IgD-negative memory B cell (primary cell): ENCODE data around the gene FKBP5. TPM values are rescaled to one million over a fixed set of nuclear protein-coding genes. Genes with fewer than 3 reads are reported as not detected.
A peak's percentile ranks its signal among the peaks of the same experiment; 100 is the strongest.
"Not testable (repeated sequence)": the region's sequence is repeated elsewhere in the genome, so short reads cannot be mapped to it uniquely, and the experiment has no call there.

Source experiments
- H3K27ac Mint-ChIP-seq, 3 donors: one replicate each; pipeline ENCODE4 v1.8.0; 2020 to 2022; ENCODE audit warnings: mild to moderate bottlenecking in 3 of 3, mixed read lengths in 3 of 3, moderate library complexity in 1 of 3
- H3K27me3 Mint-ChIP-seq: one replicate; pipeline ENCODE4 v1.8.0; 2021; ENCODE audit warnings: mixed read lengths
- H3K36me3 Mint-ChIP-seq: one replicate; pipeline ENCODE4 v1.8.0; 2020; ENCODE audit warnings: mild to moderate bottlenecking, mixed read lengths
- H3K4me1 Mint-ChIP-seq, 3 donors: one replicate each; pipeline ENCODE4 v1.8.0; 2020 to 2022; ENCODE audit warnings: mixed read lengths in 3 of 3, mild to moderate bottlenecking in 1 of 3
- H3K4me3 Mint-ChIP-seq, 4 donors: one replicate each; pipeline ENCODE4 v1.8.0; 2020 to 2022; ENCODE audit warnings: mild to moderate bottlenecking in 4 of 4, mixed read lengths in 4 of 4, moderate library complexity in 3 of 4
- H3K9me3 Mint-ChIP-seq, 3 donors: one replicate each; pipeline ENCODE4 v1.8.0; 2020 to 2021; ENCODE audit warnings: mixed read lengths in 3 of 3, mild to moderate bottlenecking in 1 of 3
- polyA plus RNA-seq: library from polyadenylated mRNA; unstranded; fragments of 300-500 nt; fragmentation: Illumina TruSeq; gene quantifications from one replicate; pipeline ENCODE4 v1.2.3, GENCODE V29; 2021

Gene FKBP5
- polyA plus RNA-seq, 1 donor from 2014 or later = 25.1 TPM

DNA sequence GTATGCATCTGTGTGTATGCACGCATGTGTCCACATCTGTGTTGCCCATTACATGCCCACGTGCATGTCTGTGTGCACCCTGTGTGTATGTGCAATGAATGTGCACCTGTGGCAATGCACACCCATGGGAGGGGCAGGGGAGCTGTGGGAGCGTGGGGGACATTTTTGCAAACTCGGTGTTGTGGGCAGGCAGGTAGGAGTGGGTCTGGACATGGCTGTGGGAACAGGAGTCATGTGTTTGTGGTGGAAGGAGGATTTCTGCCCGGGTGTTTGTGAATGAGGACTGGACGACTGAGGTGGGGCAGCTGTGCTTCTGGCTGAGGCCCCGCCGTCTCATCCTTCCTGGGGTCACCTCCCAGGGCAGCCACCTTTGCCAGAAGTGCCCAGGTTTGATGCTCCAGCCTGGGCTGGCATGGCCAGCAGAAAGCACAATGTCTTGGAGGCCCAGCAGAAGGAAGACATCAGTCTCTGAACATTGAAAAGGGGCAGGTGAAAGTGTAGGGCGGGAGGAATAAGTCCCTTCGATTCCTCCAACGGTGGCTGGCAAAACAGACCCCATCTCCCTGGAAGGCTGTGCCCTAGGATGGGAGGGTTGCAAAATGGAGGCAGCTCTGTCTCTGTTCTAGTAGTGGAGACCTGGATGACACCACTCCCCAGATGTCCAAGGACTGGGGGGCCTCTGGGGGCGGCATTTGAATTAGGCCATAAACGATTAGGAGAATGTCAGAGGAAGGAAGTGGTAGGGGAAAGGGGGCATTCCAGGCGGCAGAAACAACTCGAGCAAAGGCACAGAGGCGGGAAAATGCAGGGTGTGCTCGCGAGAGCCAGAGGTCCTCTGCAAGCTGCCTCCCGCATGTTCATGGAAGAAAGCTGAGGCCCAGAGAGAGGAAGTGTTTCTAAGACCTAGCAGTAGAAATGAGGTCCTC lies 29.0 kb upstream of the FKBP5 start:
- Mint-ChIP-seq H3K9me3 (no peaks in the 10 kb centered on the region), H3K36me3 (peaks cover 3% of the 10 kb centered on the region), H3K27me3 (no peaks in the 10 kb centered on the region), H3K4me3 (peak overlapping the region in 2 of 4 donors; percentile 40 to 56), H3K27ac (peak overlapping the region in 2 of 3 donors; percentile 23 to 49), H3K4me1 (peaks cover 19 to 38% (median 36%) of the 10 kb centered on the region in 3 donors)

DNA sequence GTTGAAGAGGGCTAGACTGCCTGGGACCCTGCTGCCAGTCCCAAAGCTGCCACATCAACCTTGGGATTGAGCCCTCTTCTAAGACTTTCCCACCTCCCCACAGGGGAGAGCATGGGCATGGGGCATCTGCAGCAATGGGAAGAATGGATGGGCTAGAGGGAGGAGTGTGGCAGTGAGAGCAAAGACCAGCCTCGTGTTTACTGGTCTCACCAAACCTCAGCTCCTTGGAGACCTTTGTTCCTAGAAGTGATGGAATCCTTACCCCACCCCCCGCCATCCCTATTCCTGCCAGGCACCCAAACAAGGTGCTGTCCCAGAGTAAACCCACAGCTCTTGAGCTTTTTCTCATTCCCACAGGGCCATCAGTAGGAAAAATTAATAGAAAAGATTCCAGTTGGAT lies 28.1 kb upstream of the FKBP5 start:
- Mint-ChIP-seq H3K4me1 (peaks cover 19 to 37% (median 33%) of the 10 kb centered on the region in 3 donors), H3K9me3 (no peaks in the 10 kb centered on the region), H3K27ac (peak overlapping the region in 1 of 3 donors; percentile 76), H3K27me3 (no peaks in the 10 kb centered on the region), H3K4me3 (no peak overlapping the region), H3K36me3 (peaks cover under 1% of the 10 kb centered on the region)

DNA sequence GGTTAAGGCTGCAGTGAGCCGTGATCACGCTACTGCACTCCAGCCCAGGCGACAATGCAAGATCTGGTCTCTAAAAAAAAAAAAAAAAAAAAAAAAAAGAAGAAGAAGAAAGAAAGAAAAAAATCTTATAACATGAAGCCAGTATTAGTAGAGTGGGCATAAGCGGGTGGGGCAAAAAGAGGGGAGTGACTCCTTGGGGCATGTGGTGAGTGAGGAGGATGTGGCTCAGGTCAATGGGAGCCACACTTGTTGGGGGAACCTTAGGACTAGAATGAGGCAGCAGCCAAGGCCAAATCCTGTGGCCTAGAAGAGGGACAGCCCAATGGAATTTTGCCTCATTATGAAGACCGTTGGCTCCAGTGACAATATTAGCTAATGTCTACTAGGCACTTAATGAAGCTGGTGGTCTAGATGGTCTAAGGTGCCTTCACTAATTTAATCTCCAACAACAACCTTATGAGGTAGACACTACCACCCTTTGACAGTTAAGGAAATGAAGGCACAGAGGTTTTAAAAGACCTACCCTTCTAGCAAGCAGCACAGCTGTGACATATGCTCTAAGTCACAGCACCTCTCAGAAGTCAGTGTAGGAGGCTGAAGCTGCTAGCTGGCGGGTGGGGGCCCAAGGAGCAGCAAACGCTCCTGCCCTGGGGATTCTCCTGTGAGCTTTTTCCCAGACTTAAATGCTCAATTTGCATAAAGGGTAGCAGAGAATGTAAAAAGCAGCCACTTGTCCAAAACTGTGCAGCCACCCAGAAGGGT lies 24.5 kb upstream of the FKBP5 start:
- Mint-ChIP-seq H3K36me3 (peaks cover 5% of the 10 kb centered on the region), H3K27me3 (no peaks in the 10 kb centered on the region), H3K4me1 (peaks cover 0 to 11% (median 11%) of the 10 kb centered on the region in 3 donors), H3K27ac (peak overlapping the region in 1 of 3 donors; percentile 51), H3K9me3 (no peaks in the 10 kb centered on the region), H3K4me3 (no peak overlapping the region)

DNA sequence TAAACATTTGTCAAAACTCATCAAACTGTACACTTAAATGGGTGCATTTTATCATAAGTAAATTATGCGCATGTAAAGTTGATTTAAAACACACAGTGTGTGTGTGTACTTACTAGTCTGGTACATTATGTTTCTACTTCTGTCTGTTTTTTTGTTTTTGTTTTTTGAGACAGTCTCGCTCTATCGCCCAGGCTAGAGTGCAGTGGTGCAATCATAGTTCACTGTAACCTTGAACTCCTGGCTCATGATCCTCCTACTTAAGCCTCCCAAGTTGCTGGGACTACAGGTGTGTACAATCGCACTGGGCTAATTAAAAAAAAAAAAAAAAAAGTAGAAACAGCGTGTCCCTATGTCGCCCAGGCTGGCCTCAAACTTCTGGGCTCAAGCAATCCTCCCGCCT lies 23.0 kb upstream of the FKBP5 start:
- peaks cover 0 to 2% (median 2%) of the 10 kb centered on the region in 3 donors for H3K4me1 Mint-ChIP-seq
- H3K27me3 Mint-ChIP-seq = no peaks in the 10 kb centered on the region
- no peaks in the 10 kb centered on the region for H3K9me3 Mint-ChIP-seq
- H3K36me3 Mint-ChIP-seq = peaks cover 5% of the 10 kb centered on the region
- no peak overlapping the region for H3K27ac Mint-ChIP-seq
- H3K4me3 Mint-ChIP-seq = no peak overlapping the region

DNA sequence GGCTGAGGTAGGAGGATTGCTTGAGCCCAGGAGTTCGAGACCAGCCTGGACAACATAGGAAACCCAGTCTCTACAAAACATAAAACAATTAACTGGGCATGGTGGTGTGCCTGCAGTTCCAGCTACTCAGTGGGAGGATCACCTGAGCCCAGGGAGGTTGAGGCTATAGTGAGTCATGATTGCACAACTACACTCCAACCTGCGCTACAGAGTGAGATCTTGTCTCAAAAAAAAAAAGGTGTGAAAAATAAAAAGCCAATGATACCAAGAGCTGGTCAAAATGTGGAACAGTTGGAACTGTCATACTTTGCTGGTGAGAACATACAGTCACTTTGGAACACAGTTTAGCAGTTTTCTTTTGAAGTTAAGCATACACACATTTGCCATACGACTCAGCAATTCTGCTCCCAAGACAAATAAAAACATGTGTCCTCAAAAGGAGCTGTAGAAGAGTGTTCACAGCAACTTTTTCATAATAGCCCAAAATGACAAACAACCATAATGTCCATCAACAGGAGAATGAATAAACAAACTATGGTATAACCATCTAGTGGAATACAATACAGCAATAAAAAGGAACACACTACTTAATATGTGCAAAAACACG lies 21.6 kb upstream of the FKBP5 start:
- no peak overlapping the region for H3K4me3 Mint-ChIP-seq

DNA sequence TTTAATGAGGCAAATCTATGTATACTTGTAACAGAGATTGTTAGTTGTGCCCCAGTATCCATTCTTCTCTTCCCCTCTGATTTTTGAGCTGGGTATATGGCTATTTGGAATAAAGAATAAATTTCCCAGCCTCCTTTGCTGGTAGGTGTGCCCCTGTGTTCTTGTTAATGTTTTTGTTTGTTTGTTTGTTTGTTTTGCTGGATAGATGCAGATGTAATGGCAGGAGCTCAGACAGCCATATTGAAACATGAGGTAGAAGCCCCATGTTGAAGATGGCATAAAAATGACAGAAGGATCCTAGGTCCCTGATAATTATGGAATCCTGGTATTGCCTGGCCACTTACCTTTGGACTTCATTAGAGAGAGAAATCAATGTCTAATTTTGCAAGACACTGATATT lies 19.9 kb upstream of the FKBP5 start:
- no peak overlapping the region for H3K27ac Mint-ChIP-seq
- no peaks in the 10 kb centered on the region for H3K27me3 Mint-ChIP-seq
- no peak overlapping the region for H3K4me3 Mint-ChIP-seq
- H3K36me3 Mint-ChIP-seq = peaks cover 5% of the 10 kb centered on the region
- peaks cover 0 to 1% (median 0%) of the 10 kb centered on the region in 3 donors for H3K4me1 Mint-ChIP-seq
- peaks cover 0 to 4% (median 0%) of the 10 kb centered on the region in 3 donors for H3K9me3 Mint-ChIP-seq

More for the DNA sequence above, 21.6 kb upstream of the FKBP5 start:
- H3K27me3 Mint-ChIP-seq = no peaks in the 10 kb centered on the region
- H3K9me3 Mint-ChIP-seq = no peaks in the 10 kb centered on the region
- peaks cover 5% of the 10 kb centered on the region for H3K36me3 Mint-ChIP-seq
- H3K4me1 Mint-ChIP-seq = peaks cover 0 to 2% (median 1%) of the 10 kb centered on the region in 3 donors
- H3K27ac Mint-ChIP-seq = peak overlapping the region in 1 of 3 donors; percentile 92

DNA sequence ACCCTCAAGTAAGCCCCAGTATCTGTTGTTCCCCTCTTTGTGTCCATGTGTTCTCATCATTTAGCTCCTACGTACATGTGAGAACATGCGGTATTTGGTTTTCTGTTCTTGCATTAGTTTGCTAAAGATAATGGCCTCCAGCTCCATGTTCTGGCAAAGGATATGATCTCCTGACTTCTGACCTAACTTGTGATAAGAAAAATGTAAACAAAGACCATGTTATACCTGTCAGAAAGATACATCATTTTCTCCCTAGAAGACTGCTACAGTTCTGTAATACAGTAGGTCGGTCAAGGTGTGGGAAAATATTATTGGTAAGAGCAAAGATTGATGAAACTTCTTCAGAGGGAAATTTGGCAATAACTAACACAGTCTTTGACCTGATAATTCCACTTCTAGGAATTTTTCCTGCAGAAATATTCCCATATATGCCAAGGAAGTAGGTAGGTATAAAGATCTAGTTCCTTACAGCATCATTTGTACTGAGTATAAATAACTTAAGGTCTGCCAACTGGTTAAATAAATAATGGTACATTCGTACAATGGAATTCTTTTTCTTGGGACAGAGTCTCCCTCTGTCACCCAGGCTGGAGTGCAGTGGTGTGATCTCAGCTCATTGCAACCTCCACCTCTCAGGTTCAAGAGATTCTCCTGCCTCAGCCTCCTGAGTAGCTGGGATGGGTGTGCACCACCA lies 19.1 kb upstream of the FKBP5 start:
- H3K36me3 Mint-ChIP-seq = peaks cover 7% of the 10 kb centered on the region
- peaks cover 0 to 4% (median 0%) of the 10 kb centered on the region in 3 donors for H3K9me3 Mint-ChIP-seq
- no peaks in the 10 kb centered on the region for H3K27me3 Mint-ChIP-seq
- H3K4me1 Mint-ChIP-seq = peaks cover 0 to 1% (median 0%) of the 10 kb centered on the region in 3 donors
- no peak overlapping the region for H3K27ac Mint-ChIP-seq
- no peak overlapping the region for H3K4me3 Mint-ChIP-seq

DNA sequence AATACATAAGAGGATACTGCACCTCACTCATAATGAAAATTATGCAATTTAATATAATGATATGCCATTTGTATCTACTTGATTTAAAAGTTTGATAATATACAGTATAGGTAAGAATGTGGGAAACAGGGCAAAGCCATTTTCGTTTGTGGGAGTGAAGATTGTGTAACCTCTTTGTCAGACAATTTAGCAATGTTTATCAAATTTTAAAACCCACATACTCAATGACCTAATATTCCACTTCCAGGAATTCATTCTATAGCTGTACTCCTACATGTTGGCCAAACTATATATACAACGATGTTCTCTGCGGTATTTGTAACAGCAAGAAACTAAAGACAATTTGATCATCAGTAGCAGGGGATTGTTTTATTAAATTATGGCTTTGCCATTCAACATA lies 17.8 kb upstream of the FKBP5 start:
- Mint-ChIP-seq H3K4me3 (no peak overlapping the region), H3K27me3 (no peaks in the 10 kb centered on the region), H3K36me3 (peaks cover 7% of the 10 kb centered on the region), H3K9me3 (peaks cover 0 to 4% (median 0%) of the 10 kb centered on the region in 3 donors), H3K4me1 (peaks cover 0 to 1% (median 0%) of the 10 kb centered on the region in 3 donors), H3K27ac (no peak overlapping the region)

DNA sequence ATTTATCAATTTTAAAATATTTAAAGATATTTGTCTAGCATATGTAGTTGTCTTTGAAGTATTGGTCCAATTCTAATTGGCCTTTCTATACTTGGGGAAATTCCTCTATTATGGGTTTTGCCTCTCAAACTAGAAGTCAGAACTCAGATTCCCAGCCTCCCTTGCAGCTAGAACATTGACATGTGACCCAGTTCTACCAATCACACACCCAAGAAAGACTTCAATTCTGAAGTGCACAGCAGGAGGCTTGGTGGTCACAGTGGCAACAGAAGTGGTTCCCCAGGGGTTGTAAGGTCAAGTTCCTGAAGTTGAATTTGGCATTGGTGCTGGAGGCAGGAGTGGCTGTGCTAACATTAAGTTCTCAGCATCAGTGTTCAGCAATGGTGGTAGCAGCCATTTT lies 14.8 kb upstream of the FKBP5 start:
- Mint-ChIP-seq H3K36me3 (peaks cover 3% of the 10 kb centered on the region), H3K4me3 (no peak overlapping the region), H3K27me3 (no peaks in the 10 kb centered on the region), H3K27ac (no peak overlapping the region), H3K4me1 (no peaks in the 10 kb centered on the region), H3K9me3 (peaks cover 0 to 4% (median 0%) of the 10 kb centered on the region in 3 donors)

DNA sequence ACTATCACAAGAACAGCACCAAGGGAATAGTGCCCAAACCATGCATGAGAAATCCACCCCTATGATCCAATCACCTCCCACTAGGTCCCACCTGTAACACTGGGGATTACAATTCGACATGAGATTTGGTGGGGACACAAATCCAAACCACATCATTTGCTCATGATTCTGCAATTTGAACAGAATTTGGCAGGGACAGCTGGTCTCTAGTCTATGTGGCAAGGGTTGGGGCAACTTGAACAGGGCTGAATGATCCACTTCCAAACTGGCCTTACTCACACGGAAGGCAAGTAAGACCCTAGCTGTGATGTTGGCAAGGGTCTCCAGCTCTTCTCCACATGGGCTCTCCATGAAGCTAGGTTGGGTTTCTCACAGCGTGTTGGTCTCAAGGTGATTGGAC lies 10.1 kb upstream of the FKBP5 start:
- no peaks in the 10 kb centered on the region for H3K27me3 Mint-ChIP-seq
- H3K27ac Mint-ChIP-seq = no peak overlapping the region
- H3K36me3 Mint-ChIP-seq = peaks cover 4% of the 10 kb centered on the region
- no peak overlapping the region for H3K4me3 Mint-ChIP-seq
- no peaks in the 10 kb centered on the region for H3K4me1 Mint-ChIP-seq
- peaks cover 0 to 2% (median 0%) of the 10 kb centered on the region in 3 donors for H3K9me3 Mint-ChIP-seq

DNA sequence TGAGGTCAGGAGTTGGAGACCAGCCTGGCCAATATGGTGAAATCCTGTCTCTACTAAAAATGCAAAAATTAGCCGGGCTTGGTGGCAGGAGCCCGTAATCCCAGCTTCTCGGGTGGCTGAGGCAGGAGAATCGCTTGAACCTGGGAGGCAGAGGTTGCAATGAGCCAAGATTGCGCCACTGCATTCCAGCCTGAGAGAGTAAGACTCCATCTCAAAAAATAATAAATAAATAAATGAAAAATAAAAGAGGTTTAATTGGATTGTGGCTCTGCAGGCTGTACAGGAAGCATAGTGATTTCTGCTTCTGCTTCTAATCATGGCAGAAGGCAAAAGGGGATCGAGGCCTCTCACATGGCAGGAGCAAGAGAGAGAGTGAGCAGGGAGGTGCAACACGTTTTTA lies 9.7 kb upstream of the FKBP5 start:
- H3K4me3 Mint-ChIP-seq, H3K27me3 Mint-ChIP-seq, H3K4me1 Mint-ChIP-seq, H3K27ac Mint-ChIP-seq, H3K9me3 Mint-ChIP-seq, H3K36me3 Mint-ChIP-seq: not testable (repeated sequence)

DNA sequence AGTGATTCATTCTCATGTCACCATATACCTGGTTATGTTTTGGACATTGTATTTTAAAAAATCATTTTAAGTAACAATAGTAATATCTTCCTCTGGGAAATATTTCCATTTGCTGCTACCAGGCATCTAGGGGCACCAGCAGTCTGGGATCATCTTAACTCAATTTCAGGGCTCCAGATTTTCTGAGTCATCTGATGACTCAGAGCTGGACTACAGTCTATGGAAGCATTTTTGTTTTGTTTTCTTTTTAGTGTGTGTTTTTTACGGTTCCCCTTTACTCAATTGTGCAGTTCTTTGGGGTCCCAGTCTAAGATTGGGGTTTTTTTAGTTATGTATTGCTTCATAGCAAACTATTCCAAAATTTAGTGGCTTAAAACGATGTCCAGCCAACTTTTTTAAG lies 5.7 kb upstream of the FKBP5 start:
- Mint-ChIP-seq H3K27ac (no peak overlapping the region), H3K4me1 (peaks cover 2 to 3% (median 3%) of the 10 kb centered on the region in 3 donors), H3K4me3 (no peak overlapping the region)

DNA sequence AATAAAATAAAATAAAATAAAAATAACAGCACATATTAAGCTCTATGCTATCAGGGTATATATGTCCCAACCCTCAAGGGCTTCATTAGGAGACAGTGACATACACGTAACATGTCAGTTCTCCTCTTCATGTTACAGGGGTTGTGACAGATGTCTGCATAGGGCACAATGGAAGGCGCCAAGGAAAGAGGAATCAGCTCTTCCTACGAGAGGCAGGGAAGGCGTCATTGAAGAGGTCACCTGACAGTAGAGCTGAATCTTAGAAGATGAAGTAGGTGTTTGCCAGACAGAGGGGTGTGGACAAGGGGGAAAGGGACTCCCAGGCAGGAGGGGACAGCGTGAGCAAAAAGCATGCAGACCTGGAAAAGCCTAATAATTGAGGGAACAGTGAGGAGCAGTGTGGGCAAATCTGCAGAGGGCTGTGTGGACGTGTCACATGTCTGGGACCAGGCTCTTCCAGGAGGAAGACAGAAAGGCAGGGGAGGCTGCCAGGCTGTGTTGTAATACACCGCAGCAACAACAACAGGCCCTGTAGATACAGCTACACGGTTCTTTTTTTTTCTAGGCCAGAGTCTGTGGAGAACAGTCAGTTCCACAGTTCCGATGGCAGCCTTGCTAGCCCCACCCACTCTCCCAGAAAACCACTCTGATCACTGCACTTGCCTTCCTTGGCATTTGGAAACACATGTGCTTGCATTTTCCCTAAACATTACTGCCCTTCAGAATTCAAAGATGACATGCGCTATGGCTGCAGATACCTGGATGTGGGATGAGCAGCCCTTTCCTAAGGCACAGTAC lies 2.5 kb upstream of the FKBP5 start:
- Mint-ChIP-seq H3K36me3 (peaks cover 2% of the 10 kb centered on the region), H3K27me3 (no peaks in the 10 kb centered on the region), H3K27ac (no peak overlapping the region), H3K9me3 (no peaks in the 10 kb centered on the region), H3K4me1 (peaks cover 14 to 19% (median 15%) of the 10 kb centered on the region in 3 donors), H3K4me3 (peak overlapping the region in 1 of 4 donors; percentile 42)

More for the DNA sequence above, 5.7 kb upstream of the FKBP5 start:
- peaks cover 2% of the 10 kb centered on the region for H3K36me3 Mint-ChIP-seq
- H3K9me3 Mint-ChIP-seq = no peaks in the 10 kb centered on the region
- no peaks in the 10 kb centered on the region for H3K27me3 Mint-ChIP-seq

DNA sequence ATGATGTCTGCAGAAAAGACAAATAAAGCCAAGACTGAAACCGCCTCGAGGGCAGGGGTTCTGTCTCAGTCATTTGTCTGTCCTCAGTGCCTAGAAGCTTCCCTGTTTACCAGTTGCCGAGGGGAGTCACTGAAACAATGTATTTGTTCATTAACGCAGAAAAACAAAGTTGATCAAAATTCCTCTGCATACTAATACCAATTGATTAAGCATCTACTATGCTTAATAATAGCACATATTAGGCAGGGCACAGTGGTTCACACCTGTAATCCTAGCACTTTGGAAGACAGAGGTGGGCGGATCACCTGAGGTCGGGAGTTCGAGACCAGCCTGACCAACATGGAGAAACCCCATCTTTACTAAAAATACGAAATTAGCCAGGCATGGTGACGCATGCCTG lies 1.8 kb upstream of the FKBP5 start:
- Mint-ChIP-seq H3K36me3 (peaks cover 2% of the 10 kb centered on the region), H3K9me3 (no peaks in the 10 kb centered on the region), H3K27ac (no peak overlapping the region), H3K4me3 (no peak overlapping the region), H3K4me1 (peaks cover 14 to 19% (median 15%) of the 10 kb centered on the region in 3 donors), H3K27me3 (no peaks in the 10 kb centered on the region)
